T-helper 2 cell treated with Interferon-gamma antibody and Interleukin-4, amounts not matched to agents 5 μg/mL and 100 μg/mL, for 36 hours (primary cell): Measurements from ENCODE around the gene RAD50.

Source experiments
- DNase-seq: peaks from one replicate; pipeline ENCODE4 v3.0.0; 2021; ENCODE audit warnings: low spot score
- H3K27ac Mint-ChIP-seq: one replicate; pipeline ENCODE4 v1.8.0; 2021; ENCODE audit warnings: mild to moderate bottlenecking, mixed read lengths
- H3K27me3 Mint-ChIP-seq: one replicate; pipeline ENCODE4 v1.8.0; 2021; ENCODE audit warnings: low read depth, mixed read lengths
- H3K36me3 Mint-ChIP-seq: one replicate; pipeline ENCODE4 v1.8.0; 2021; ENCODE audit warnings: low read depth, mixed read lengths
- H3K4me1 Mint-ChIP-seq: one replicate; pipeline ENCODE4 v1.8.0; 2021; ENCODE audit warnings: low read depth, mixed read lengths
- H3K4me3 Mint-ChIP-seq: one replicate; pipeline ENCODE4 v1.8.0; 2022; ENCODE audit warnings: mild to moderate bottlenecking, moderate library complexity, mixed read lengths
- H3K9me3 Mint-ChIP-seq: one replicate; pipeline ENCODE4 v1.8.0; 2021; ENCODE audit warnings: mixed read lengths

The RAD50 gene

DNA sequence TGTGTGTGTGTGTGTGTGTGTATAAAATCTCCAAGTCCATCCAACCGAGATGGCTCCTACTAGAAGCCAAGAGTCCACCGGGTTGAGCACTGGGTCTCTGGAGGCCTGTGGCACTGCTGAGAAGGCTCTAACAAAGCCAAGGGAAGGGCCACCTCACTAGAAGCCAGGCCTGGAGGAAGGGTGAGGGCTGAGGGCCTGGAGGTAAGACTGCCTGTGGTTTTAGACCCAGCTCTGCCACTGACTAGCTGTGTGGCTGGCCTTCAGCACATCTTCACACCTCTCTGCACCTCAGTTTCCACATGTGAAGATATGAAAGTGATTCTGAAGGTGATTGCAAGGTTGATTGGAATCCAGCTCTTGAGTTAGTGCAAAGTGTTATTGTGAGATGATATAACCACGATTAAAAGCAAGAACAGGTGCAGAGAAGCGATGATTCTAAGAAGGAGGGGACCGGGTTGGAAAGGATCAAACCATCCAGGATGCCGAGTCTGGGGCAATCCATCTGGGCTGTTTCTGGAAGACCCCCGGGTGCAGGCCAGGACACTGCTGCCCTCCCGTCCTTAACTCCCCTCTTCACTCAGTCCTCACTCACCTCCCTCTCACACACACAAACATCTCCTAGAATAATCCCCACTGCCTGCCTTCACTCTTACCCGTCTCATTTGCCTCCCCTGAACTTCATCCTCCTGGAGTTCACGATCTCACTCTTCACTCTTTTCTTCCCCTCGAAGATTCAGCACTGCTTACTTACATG lies 119.3 kb downstream of the RAD50 start:
- Mint-ChIP-seq H3K36me3 (peaks cover 6% of the 10 kb centered on the region), H3K9me3 (peaks cover 2% of the 10 kb centered on the region)
- no peak for DNase-seq

DNA sequence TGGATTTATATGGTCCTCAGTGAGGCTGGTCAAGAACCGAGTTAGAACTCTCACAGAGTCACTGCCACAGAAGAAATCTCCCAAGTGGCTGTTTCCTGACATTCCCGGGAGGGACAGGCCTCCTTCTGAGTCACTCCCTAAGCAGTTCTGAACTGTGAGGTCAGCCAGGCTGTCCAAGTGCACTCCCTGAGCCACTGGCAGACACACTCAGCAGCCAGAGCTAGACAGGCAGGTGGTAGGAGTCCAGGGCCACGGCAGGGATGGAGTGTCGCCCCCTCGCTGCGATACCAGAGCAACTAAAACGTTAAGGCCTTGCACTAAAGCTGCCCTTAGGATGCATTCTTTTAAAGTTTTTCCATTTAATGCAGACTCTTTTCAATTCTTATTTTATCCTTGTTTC lies 120.4 kb downstream of the RAD50 start:
- Mint-ChIP-seq H3K9me3 (no peaks in the 10 kb centered on the region), H3K4me1 (peaks cover 40% of the 10 kb centered on the region), H3K36me3 (peaks cover 6% of the 10 kb centered on the region), H3K27me3 (no peaks in the 10 kb centered on the region), H3K4me3 (no peak overlapping the region), H3K27ac (no peak overlapping the region)
- no peak for DNase-seq

More for the DNA sequence above, 119.3 kb downstream of the RAD50 start:
- no peaks in the 10 kb centered on the region for H3K27me3 Mint-ChIP-seq
- H3K27ac Mint-ChIP-seq, result peak overlapping the region; percentile 94
- H3K4me1 Mint-ChIP-seq, result peaks cover 40% of the 10 kb centered on the region
- peak overlapping the region; percentile 74 for H3K4me3 Mint-ChIP-seq

DNA sequence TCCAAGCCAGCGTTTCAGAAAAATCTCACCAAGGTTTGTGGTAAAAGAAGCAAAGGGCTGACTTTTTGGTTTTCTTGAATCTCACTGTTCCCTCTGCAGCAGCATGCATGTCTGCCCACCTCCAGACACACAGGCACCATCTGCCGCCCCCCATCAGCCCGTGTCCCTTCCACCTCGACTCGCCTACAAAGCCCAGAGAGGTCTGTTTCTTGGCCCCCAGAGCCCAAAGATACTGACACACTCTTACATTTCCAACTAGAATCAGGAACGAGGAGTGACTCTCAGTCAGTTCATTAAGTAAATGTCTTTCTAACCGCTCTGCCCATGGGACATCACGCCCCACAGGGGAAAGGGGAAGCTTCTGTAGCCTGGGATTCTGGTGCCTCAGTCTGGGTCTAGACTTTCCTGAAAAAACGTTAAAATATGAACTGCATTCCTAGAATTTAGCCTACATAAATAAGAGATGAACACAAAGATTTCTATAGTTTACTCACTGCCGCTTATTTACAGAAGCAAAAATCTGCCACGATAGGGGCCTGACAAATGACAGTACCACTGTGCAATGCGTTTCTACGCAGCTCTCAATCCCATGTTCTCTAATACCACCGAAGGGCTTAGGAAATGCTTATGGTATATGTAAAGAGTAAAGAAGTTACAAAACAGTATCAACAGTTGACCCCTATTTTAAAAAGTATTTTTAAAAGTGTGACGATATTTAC lies 121.1 kb downstream of the RAD50 start:
- no peak overlapping the region for H3K27ac Mint-ChIP-seq
- H3K4me3 Mint-ChIP-seq, result no peak overlapping the region
- peaks cover 40% of the 10 kb centered on the region for H3K4me1 Mint-ChIP-seq
- no peak for DNase-seq
- no peaks in the 10 kb centered on the region for H3K9me3 Mint-ChIP-seq
- H3K27me3 Mint-ChIP-seq, result no peaks in the 10 kb centered on the region
- peaks cover 6% of the 10 kb centered on the region for H3K36me3 Mint-ChIP-seq

DNA sequence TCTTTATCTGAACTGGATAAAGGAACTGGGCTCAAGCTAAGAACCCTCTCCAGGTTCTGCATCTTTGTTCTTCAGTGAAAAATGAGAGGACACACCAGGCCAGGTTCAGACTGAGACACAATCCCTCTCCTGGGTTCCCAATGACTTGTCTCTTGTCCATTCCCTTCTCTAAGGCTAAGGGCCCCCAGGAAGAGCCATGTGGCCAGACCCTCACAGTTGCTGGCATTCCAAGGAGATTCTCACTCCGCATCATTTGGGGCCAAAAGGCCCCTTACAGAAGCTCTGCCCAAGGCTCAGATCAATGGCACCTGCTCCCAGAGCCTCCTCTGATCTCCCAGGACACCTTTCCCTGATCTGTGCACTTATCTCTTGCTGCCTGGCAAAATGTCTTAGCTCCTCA lies 122.0 kb downstream of the RAD50 start:
- H3K4me1 Mint-ChIP-seq, result peaks cover 37% of the 10 kb centered on the region
- DNase-seq, result no peak
- no peak overlapping the region for H3K4me3 Mint-ChIP-seq
- H3K36me3 Mint-ChIP-seq, result peaks cover 8% of the 10 kb centered on the region
- H3K27me3 Mint-ChIP-seq, result no peaks in the 10 kb centered on the region
- H3K9me3 Mint-ChIP-seq, result no peaks in the 10 kb centered on the region
- H3K27ac Mint-ChIP-seq, result no peak overlapping the region

DNA sequence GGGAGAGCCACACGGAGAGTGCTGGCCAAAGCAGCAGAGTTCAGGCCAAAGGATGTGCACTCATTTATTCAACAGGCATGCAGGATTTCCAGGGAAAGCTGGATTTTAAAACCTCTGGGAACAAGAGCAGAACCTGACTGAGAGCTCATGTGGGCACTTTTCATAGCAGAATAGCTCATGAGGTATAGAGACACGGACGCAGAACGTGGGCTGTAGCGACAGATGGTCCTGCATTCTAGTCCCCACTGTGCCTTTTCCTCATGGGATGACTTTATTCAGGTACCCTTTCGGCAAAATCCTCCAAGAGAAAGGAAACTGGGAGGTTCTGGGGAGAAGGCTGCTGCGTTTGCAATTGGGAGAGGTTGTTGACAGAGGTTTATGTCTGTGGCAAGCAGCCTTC lies 122.4 kb downstream of the RAD50 start:
- peaks cover 32% of the 10 kb centered on the region for H3K4me1 Mint-ChIP-seq
- H3K9me3 Mint-ChIP-seq, result no peaks in the 10 kb centered on the region
- no peak overlapping the region for H3K4me3 Mint-ChIP-seq
- DNase-seq, result no peak
- no peaks in the 10 kb centered on the region for H3K27me3 Mint-ChIP-seq
- H3K27ac Mint-ChIP-seq, result no peak overlapping the region
- H3K36me3 Mint-ChIP-seq, result peaks cover 8% of the 10 kb centered on the region

DNA sequence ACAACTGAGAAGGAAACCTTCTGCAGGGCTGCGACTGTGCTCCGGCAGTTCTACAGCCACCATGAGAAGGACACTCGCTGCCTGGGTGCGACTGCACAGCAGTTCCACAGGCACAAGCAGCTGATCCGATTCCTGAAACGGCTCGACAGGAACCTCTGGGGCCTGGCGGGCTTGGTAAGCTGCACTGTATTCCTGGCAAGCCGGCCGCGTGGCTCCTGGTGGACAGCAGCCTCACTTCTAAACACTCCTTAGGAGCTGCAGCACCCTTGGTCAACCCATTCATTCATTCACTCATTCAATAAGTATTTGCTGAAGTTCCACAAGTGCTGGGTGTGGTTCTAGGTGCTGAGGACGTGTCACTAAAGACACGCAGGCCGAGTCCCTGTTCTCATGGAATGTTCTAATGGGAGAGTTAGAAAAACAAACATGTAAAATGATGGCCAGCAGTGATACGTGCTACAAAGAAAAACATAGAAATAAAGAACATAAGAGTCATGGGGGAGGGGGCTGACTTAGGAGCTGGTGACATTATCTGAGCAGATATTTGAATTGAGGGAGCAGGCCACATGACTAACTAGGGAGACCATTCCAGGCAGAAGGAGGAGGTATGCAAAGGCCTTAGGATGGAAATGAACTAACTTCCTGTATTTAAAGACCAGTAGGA lies 123.1 kb downstream of the RAD50 start:
- no peaks in the 10 kb centered on the region for H3K9me3 Mint-ChIP-seq
- no peak overlapping the region for H3K4me3 Mint-ChIP-seq
- peaks cover 32% of the 10 kb centered on the region for H3K4me1 Mint-ChIP-seq
- no peak for DNase-seq
- no peaks in the 10 kb centered on the region for H3K27me3 Mint-ChIP-seq
- no peak overlapping the region for H3K27ac Mint-ChIP-seq
- H3K36me3 Mint-ChIP-seq, result peaks cover 9% of the 10 kb centered on the region

DNA sequence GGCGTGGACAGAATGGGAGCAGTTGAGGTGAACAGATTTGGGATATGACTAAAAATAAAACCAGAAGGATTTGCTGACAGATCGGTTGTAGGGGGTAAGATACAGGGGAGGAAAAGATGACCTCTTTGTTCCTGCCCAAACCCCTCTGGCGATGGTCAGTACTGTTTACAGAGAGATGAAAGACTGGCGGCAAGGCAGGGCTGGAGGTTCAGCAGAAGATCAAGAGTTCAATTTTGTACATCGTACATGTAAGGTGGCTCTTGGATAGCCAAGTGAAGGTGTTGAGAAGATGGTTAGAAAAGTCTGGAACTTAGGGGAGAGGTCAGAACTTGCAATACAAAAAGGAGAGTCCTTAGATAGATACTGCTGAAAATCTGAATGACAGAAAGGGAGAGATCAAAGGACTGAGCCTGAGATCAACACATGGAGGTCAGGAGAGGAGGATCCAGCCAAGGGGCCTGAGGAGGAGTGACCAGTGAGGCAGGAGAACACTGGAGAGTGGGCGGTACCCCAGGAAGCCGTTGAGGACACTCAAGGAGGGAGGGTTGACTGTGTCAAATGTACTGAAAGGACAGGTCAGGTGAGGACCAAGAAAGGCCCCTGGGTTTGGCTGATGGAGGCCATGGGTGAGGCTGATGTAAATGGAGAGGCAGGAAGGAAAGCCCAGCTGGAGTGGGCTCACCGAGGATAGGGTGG lies 124.2 kb downstream of the RAD50 start:
- Mint-ChIP-seq H3K27ac (no peak overlapping the region), H3K4me3 (no peak overlapping the region), H3K4me1 (peaks cover 27% of the 10 kb centered on the region), H3K36me3 (peaks cover 11% of the 10 kb centered on the region), H3K27me3 (no peaks in the 10 kb centered on the region), H3K9me3 (no peaks in the 10 kb centered on the region)
- DNase-seq, result no peak

DNA sequence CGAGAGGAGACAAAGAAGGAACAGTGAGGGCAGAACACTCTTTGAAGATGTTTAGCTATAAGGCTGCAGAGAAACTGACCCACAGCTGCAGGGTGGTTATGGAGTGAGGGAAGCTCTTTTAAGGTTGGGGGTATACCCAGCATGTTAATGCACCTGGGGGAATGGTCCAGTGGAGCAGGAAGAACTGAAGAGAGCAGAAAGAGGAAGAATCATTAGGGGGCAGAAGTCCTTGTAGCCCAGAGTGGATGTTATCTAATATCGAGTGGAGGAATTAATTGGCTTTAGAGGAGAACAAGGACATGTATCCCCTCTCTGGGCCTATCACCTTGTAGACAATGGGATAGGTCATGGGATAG lies 124.7 kb downstream of the RAD50 start:
- no peak for DNase-seq
- no peaks in the 10 kb centered on the region for H3K9me3 Mint-ChIP-seq
- H3K4me3 Mint-ChIP-seq, result no peak overlapping the region
- no peak overlapping the region for H3K27ac Mint-ChIP-seq
- H3K36me3 Mint-ChIP-seq, result peaks cover 11% of the 10 kb centered on the region
- peaks cover 23% of the 10 kb centered on the region for H3K4me1 Mint-ChIP-seq
- H3K27me3 Mint-ChIP-seq, result no peaks in the 10 kb centered on the region

DNA sequence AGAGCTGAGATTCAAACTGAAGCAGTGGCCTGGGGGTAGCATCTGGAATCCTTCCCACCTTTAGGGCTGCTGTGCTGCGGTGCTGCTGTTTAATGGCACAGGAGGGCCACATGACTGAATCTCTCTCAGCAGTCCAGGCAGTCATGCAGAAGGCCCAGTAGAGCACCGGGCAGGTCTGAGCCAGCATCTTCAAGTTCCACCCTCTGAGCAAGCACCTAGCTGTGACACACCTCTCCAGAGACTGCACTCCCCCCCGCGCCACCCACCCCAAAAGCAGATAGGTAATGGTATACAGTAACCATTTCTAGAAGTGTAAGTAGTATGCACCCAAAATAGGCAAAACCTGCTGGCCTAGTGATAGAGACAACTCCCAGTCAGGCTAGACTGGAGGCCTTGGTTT lies 125.2 kb downstream of the RAD50 start:
- Mint-ChIP-seq H3K27me3 (no peaks in the 10 kb centered on the region), H3K9me3 (no peaks in the 10 kb centered on the region), H3K27ac (no peak overlapping the region), H3K4me1 (peaks cover 18% of the 10 kb centered on the region), H3K4me3 (no peak overlapping the region), H3K36me3 (peaks cover 11% of the 10 kb centered on the region)
- no peak for DNase-seq

DNA sequence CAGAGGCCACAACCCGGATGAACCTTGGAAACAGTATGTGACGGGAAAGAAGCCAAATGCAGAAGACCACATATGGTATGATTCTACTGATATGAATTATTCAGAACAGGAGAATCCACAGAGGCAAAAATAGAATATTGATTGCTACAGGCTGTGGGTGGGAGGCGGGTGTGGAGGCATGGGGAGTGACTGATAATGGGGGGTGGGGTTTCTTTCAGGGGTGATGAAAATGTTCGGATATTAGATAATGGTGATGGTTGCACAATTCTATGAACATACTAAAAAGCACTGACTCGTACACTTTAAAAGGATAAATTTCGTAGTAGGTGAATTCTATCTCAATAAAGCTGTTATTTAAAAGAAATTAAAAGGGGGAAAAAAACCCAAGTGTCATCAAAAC lies 127.7 kb downstream of the RAD50 start:
- H3K4me1 Mint-ChIP-seq, result peaks cover 36% of the 10 kb centered on the region
- no peaks in the 10 kb centered on the region for H3K9me3 Mint-ChIP-seq
- H3K27me3 Mint-ChIP-seq, result no peaks in the 10 kb centered on the region
- no peak for DNase-seq
- no peak overlapping the region for H3K27ac Mint-ChIP-seq
- peaks cover 17% of the 10 kb centered on the region for H3K36me3 Mint-ChIP-seq
- no peak overlapping the region for H3K4me3 Mint-ChIP-seq

DNA sequence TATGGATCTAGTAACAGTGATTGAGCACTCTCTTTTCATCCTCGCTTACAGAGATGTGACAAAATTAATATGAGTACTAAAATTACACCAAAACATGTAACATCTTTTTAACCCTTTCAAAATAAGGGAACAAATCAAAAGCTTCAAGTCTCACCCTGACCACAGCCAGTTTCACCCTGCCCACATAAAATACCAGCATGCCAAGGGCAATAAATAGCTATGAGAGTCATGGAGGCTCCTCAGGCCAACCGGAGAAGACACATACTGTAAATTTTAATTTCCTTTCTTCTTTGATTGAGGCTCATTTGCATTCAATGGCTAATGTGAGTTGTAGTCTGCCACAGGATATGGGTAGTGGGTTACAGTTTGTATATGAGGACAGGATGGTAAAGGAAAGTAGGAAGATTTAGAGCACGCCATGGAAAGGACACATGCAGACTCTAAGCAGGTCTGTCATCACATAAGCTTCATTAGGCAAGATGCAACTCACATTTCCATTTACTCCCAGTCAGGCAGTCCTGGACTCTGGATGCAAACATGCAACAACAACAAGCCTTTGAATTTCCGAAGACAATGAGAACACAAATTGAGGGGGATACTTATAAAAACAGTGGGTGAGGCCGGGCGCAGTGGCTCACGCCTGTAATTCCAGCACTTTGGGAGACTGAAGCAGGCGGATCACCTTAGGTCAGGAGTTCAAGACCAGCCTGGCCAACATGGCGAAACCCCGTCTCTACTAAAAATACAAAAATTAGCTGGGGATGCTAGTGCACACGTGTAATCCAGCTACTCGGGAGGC lies 128.3 kb downstream of the RAD50 start:
- Mint-ChIP-seq H3K36me3 (peaks cover 15% of the 10 kb centered on the region), H3K27ac (no peak overlapping the region), H3K4me3 (no peak overlapping the region), H3K27me3 (no peaks in the 10 kb centered on the region), H3K4me1 (peaks cover 36% of the 10 kb centered on the region), H3K9me3 (no peaks in the 10 kb centered on the region)
- DNase-seq, result no peak

DNA sequence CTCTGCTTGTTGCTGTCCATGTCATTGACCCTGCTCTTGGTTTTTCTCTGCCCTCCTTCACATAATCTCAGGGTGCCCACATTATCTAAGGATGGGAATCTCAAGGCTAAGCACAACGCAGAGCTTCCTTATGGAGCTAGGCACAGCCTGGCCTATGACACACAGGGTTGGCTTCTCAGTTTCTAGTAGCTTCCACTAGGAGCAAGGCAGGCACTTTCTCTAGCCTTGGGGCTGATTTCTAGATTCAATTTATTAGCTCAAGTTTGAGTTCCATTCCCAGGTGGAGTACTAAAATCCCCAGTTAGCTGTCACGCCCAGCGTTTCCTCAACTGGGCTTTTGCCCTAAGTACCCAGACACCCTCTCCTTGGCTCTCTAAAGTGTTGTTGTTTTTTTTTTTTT lies 129.4 kb downstream of the RAD50 start:
- H3K27ac Mint-ChIP-seq, result no peak overlapping the region
- no peak for DNase-seq
- no peaks in the 10 kb centered on the region for H3K9me3 Mint-ChIP-seq
- peaks cover 13% of the 10 kb centered on the region for H3K36me3 Mint-ChIP-seq
- peaks cover 36% of the 10 kb centered on the region for H3K4me1 Mint-ChIP-seq
- no peak overlapping the region for H3K4me3 Mint-ChIP-seq
- no peaks in the 10 kb centered on the region for H3K27me3 Mint-ChIP-seq

DNA sequence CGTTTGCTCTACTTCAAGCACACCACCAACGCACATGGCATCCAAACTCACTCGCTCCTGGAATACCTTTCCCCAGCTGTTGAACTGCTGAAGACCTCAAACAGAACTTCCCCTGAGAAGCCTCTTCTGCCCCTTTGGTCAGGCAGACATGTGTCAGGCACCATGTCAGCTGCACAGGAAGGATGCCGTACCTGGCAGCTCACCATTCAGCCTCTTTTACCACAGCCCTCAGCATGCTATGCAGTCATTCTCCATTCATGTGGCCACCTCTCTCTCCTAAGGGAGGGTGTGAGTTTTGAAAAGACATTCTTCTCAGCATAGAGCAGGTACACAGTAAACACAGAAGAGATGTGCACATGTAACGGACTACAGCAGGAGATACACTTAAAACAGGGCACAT lies 131.2 kb downstream of the RAD50 start:
- Mint-ChIP-seq H3K9me3 (no peaks in the 10 kb centered on the region), H3K27me3 (no peaks in the 10 kb centered on the region), H3K4me1 (peaks cover 42% of the 10 kb centered on the region), H3K4me3 (peak overlapping the region; percentile 7), H3K36me3 (peaks cover 14% of the 10 kb centered on the region), H3K27ac (peak overlapping the region; percentile 57)
- DNase-seq, result peak; percentile 29
